Stomach (tissue), 9 donors: ENCODE results near the gene C10orf71. TPM values are rescaled to one million over a fixed set of nuclear protein-coding genes. Genes with fewer than 3 reads are reported as not detected.

ENCODE experiments used
- DNase-seq, 2 donors: peaks; one replicate each; pipeline versions ENCODE4 v3.0.0 to v3.0.0-alpha.2; 2013 to 2019
- H3K27ac ChIP-seq, 5 donors: fragments of 200-600 bp in 4 of 5; sonication (generic) in 4 of 5; one replicate each; pipeline ENCODE4 v1.5.1; 2013 to 2019; ENCODE audit warnings: mild to moderate bottlenecking in 1 of 5, moderate library complexity in 1 of 5
- H3K27me3 ChIP-seq, 3 donors: fragments of 200-600 bp; sonication (generic); one replicate each; pipeline ENCODE4 v1.5.1; 2017 to 2019; ENCODE audit warnings: mixed run types in 1 of 3
- H3K36me3 ChIP-seq, 4 donors: fragments of 200-600 bp; sonication (generic); 1 replicate in 3 of 4; 2 replicates in 1 of 4; pipeline ENCODE4 v1.5.1; 2016 to 2019
- H3K4me1 ChIP-seq, 4 donors: fragments of 200-600 bp; sonication (generic); one replicate each; pipeline ENCODE4 v1.5.1; 2016 to 2019
- H3K4me3 ChIP-seq, 4 donors: fragments of 200-600 bp; sonication (generic) in 3 of 4; one replicate each; pipeline ENCODE4 v1.5.1; 2016 to 2019; ENCODE audit warnings: mild to moderate bottlenecking in 1 of 4
- H3K9me3 ChIP-seq, 4 donors: fragments of 200-600 bp; sonication (generic); one replicate each; pipeline ENCODE4 v1.5.1; 2016 to 2019
- CTCF ChIP-seq, 7 experiments: fragments of 450-650 bp in 4 of 7; fragments of 200-600 bp in 3 of 7; sonication (generic) in 3 of 7; IDR thresholded peaks; one replicate each; pipeline ENCODE4 v1.5.1; 2016 to 2019; ENCODE audit warnings: antibody characterized with exemption in 7 of 7, control low read depth in 2 of 7, mild to moderate bottlenecking in 1 of 7
- EP300 ChIP-seq: sonication (generic); formaldehyde crosslinking; IDR thresholded peaks from one replicate; pipeline ENCODE4 v1.6.1; 2017; ENCODE audit warnings: antibody characterized with exemption
- POLR2A ChIP-seq, 4 donors: fragments of 450-650 bp; IDR thresholded peaks; one replicate each; pipeline ENCODE4 v1.6.1; 2016; ENCODE audit warnings: antibody characterized with exemption in 4 of 4, control low read depth in 2 of 4, mild to moderate bottlenecking in 1 of 4, moderate library complexity in 1 of 4
- POLR2AphosphoS5 ChIP-seq, 3 donors: sonication (generic); formaldehyde crosslinking; IDR thresholded peaks; one replicate each; pipeline ENCODE4 v1.6.1; 2016; ENCODE audit warnings: antibody characterized with exemption in 3 of 3
- WGBS, 5 donors: extraction: QIAGEN DNeasy Blood & Tissue Kit in 3 of 5; methylation state at CpG; one replicate each; pipeline versions ENCODE4 v1.1.5 to v1.1.7; 2013 to 2018; 5-methylcytosine and 5-hydroxymethylcytosine counted together
- intact Hi-C: fragments of 100-400 bp; cut with DNase I; formaldehyde crosslinking; loops from one replicate; pipeline ENCODE4 v1.15.1; 2023; ENCODE audit warnings: low total_unique reads
- polyA plus RNA-seq, 3 donors: library from polyadenylated mRNA; stranded (reverse); fragments of 200-250 nt; gene quantifications; one replicate each; pipeline ENCODE4 v1.2.3, GENCODE V29; 2013
- total RNA-seq, 5 donors: library from RNA; depleted of rRNA; stranded (reverse); fragments of >200 nt; gene quantifications; one replicate each; pipeline versions ENCODE4 v1.1.0 to v1.2.3, GENCODE V29; 2014 to 2016
- donor health status: healthy with polysubstance abuse.
- donor health status: Bipolar disorder and iron deficiency.
- donor health status: healthy.

Gene C10orf71
- total and polyA plus RNA-seq, 8 donors = 0.18 TPM; not detected in 7

DNA sequence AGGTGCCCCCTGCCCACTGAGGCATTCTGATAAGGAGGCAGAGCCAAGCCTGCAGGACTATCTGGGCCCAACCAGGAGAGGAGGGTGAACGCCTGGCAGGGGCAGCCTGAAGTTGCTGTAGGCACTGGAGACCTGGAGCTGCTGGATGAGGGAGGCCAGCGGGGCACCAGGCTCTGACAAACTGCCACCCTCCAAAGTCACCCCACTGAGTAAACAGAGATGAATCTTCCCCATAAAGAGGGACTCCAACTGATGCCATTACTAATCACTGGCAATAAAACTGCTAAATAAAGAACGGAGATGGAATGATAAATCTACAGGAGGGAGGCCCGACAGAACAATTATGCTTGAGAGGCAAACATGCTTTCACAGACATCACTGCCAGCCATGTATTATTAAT, 52.7 kb downstream of the C10orf71 start:
- WGBS, 5 donors = 80 to 85% (median 82%) methylated on average over 4 of the region's 4 CpGs
- Histone ChIP-seq H3K27ac (no peak overlapping the region), H3K36me3 (no peaks in the 10 kb centered on the region), H3K4me3 (no peak overlapping the region), H3K9me3 (peaks cover 3 to 24% (median 17%) of the 10 kb centered on the region in 4 donors), H3K27me3 (no peaks in the 10 kb centered on the region), H3K4me1 (no peaks in the 10 kb centered on the region)
- no peak for DNase-seq
- TF ChIP-seq POLR2A (IDR thresholded peaks at IDR 0.05) (no peak), POLR2AphosphoS5 (IDR thresholded peaks at IDR 0.05) (no peak), CTCF (IDR thresholded peaks at IDR 0.05) (no peak), EP300 (no peak)
- intact Hi-C loops = no loop called here

DNA sequence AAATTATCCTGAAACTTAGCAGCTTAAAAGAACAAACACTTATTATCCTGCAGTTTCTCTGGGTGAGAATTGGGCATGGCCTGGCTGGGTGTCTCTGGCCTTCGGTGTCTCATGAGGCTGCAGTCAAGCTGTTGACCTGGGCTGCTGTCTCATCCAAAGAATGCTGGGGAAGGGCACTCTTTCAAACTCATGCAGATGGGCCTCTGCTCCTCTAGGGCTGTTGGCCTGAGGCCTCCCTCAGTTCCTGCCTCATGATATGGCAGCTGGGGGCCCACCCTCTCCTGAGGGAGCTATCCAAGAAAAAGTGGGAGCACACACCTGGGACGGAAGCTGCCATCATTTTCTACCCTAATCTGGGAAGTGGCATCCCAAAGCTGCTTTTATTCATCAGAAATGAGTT, 53.4 kb downstream of the C10orf71 start:
- H3K4me3 ChIP-seq = no peak overlapping the region
- TF ChIP-seq POLR2A (IDR thresholded peaks at IDR 0.05) = no peak
- TF ChIP-seq POLR2AphosphoS5 (IDR thresholded peaks at IDR 0.05) = no peak
- TF ChIP-seq EP300 = no peak
- no peak for TF ChIP-seq CTCF (IDR thresholded peaks at IDR 0.05)
- no peak overlapping the region for H3K27ac ChIP-seq
- DNase-seq = no peak
- intact Hi-C loops = no loop called here
- peaks cover 3 to 24% (median 18%) of the 10 kb centered on the region in 4 donors for H3K9me3 ChIP-seq
- H3K36me3 ChIP-seq = no peaks in the 10 kb centered on the region
- H3K27me3 ChIP-seq = no peaks in the 10 kb centered on the region
- no peaks in the 10 kb centered on the region for H3K4me1 ChIP-seq
- 69 to 89% (median 80%) methylated on average over 2 of the region's 2 CpGs for WGBS, 5 donors

DNA sequence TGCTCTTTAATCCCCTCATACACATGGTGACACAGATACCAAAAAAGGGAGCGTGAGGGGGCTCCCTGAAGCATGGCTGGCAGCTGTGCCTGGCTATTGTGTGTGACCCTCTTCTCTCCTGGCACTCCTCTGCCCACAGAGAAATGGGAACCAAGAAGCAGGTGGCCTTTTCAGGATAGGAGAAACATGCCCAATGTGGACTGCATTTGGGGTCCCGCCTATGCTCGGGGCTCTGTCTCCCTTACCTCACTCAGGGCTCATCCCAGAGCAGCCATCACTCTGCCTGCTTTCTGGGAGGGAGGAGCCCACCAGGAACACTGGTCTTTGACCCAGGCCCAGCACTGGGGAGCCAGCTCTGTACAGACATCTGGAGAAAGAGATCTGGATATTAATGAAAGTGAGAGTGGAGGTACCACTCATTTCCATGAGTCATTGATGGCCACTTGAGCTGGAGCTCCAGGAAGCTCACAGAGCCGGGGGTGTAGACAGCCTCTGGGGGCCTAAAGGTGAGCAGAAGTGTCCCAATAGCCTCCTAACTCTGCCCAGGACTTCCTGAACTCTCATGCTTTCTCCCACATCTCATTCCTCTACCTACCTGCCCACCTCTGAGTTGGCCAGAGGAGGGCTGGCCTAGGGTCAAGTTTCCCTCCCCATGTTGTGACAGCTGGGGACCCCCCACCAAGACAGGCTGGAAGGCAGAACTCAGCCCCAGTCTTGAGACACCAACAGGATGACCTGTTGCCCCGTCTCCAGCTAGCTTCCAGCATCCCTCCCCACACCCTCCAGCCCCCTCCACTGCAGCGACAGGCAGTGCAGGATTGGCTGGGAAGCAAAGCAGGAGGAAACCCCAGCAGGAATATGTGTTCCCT, 54.3 kb downstream of the C10orf71 start:
- no peaks in the 10 kb centered on the region for H3K36me3 ChIP-seq
- no peaks in the 10 kb centered on the region for H3K27me3 ChIP-seq
- no peak overlapping the region for H3K4me3 ChIP-seq
- H3K9me3 ChIP-seq = peaks cover 3 to 28% (median 20%) of the 10 kb centered on the region in 4 donors
- H3K27ac ChIP-seq = no peak overlapping the region
- H3K4me1 ChIP-seq = no peaks in the 10 kb centered on the region
- no peak for DNase-seq
- 61 to 77% (median 72%) methylated on average over 5 to 6 of the region's 6 CpGs for WGBS, 5 donors
- no peak for TF ChIP-seq EP300
- no peak for TF ChIP-seq CTCF (IDR thresholded peaks at IDR 0.05)
- no peak for TF ChIP-seq POLR2AphosphoS5 (IDR thresholded peaks at IDR 0.05)
- no peak for TF ChIP-seq POLR2A (IDR thresholded peaks at IDR 0.05)
- intact Hi-C loops = no loop called here

DNA sequence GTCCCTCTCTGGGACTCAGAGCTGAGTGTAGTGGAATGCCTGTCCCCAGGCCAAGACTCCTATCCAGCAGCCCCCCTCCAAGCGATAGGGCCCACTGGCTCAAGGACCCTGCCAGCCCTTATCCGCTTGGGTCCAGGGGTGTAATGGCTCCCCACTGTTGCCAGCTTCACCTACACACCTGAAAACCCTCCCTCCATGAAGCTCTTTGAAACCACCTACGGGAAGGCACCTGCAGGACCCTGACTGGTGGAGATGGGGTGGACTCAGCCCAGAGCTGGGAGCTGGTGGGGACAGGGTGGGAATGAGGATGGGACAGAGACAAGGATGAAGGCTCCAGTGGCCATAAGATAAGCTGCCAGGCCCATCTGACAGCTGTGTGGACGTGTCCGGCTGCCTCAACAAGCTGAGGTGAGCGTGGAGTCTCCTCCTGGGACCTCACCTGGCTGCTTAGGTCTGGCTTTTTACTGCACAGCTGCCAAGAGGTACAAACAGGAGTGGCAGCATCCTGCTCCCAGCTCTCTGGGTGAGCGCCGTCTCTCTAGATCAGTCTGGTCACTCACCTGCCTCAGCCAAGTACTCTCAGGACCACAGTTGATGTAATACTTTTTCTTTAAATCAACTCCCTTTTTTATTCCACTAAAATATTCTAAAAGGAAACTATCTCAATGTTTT, 55.1 kb downstream of the C10orf71 start:
- no peak for DNase-seq
- H3K27ac ChIP-seq = no peak overlapping the region
- no peaks in the 10 kb centered on the region for H3K27me3 ChIP-seq
- TF ChIP-seq POLR2A (IDR thresholded peaks at IDR 0.05) (no peak), CTCF (IDR thresholded peaks at IDR 0.05) (no peak), EP300 (no peak), POLR2AphosphoS5 (IDR thresholded peaks at IDR 0.05) (no peak)
- H3K4me3 ChIP-seq = no peak overlapping the region
- intact Hi-C loops = no loop called here
- H3K4me1 ChIP-seq = no peaks in the 10 kb centered on the region
- no peaks in the 10 kb centered on the region for H3K36me3 ChIP-seq
- WGBS, 5 donors = 82 to 86% (median 86%) methylated on average over 8 of the region's 8 CpGs
- H3K9me3 ChIP-seq = peaks cover 3 to 28% (median 20%) of the 10 kb centered on the region in 4 donors
